Kidney epithelial cell (primary cell): ENCODE results near the gene R3HDM4. TPM values are rescaled to one million over a fixed set of nuclear protein-coding genes. Genes with fewer than 3 reads are reported as not detected.

Experiments
- DNase-seq: peaks from one replicate; pipeline ENCODE4 v3.0.0-alpha.2; 2010; ENCODE audit warnings: low read depth
- H3K27me3 ChIP-seq: 2 replicates; pipeline ENCODE4 v1.6.0; 2011; ENCODE audit warnings: low read length; ENCODE audit not compliant: control insufficient read depth, insufficient read depth
- H3K36me3 ChIP-seq: 2 replicates; pipeline ENCODE4 v1.5.1; 2011; ENCODE audit warnings: low read length; ENCODE audit not compliant: control insufficient read depth, insufficient read depth
- H3K4me3 ChIP-seq: 2 replicates; pipeline ENCODE4 v1.5.1; 2011; ENCODE audit warnings: low read depth, mild to moderate bottlenecking, control low read depth, low read length
- CTCF ChIP-seq: IDR thresholded peaks from 2 replicates; pipeline ENCODE4 v1.5.1; 2011; ENCODE audit warnings: mild to moderate bottlenecking, moderate library complexity, low read length, control low read depth, inconsistent platforms; ENCODE audit not compliant: insufficient read depth, poor library complexity, severe bottlenecking
- total RNA-seq: library from RNA; depleted of rRNA; stranded (reverse); fragments of >200 nt; gene quantifications from 2 replicates; pipeline ENCODE4 v1.2.3, GENCODE V29; 2015

R3HDM4 gene
- total RNA-seq, 1 donor from 2014 or later, result 61.5 TPM

DNA sequence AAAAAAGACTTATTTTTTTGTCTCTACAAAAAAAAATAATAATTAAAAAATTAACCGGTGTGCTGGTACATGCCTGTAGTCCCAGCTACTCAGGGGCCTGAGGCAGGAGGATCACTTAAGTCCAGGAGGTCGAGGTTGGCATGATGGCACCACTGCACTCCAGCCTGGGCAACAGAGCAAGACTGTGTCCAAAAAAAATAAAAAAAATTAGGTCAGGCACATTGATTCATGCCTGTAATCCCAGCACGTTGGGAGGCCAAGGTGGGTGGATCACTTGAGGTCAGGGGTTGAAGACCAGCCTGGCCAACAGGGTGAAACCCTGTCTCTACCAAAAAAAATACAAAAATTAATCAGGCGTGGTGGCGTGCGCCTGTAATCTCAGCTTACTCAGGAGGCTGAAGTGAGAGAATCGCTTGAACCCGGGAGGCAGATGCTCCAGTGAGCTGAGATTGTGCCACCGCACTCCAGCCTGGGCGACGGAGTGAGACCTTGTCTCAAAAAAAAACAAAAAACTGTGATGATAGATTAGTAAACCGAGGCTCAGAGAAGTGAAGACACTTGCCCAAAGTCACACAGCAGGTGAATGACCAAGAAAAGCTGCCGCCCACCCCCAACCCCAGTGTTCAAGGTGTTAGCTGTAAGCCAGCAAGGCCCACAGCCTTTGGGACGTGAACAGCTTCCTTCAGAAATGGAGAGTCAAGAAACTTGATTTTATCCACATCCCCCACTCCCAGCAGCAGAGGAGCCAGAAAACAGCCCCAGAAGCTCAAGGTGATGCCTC is 10.4 kb downstream of the R3HDM4 start:
- Histone ChIP-seq H3K27me3 (no peaks in the 10 kb centered on the region), H3K4me3 (no peak overlapping the region), H3K36me3 (peaks cover 3% of the 10 kb centered on the region)
- no peak for DNase-seq
- TF ChIP-seq CTCF, result no peak

GRCh38 chr19:902093-902370 is 11.0 kb downstream of the R3HDM4 start:
- H3K27me3 ChIP-seq, result no peaks in the 10 kb centered on the region
- no peak overlapping the region for H3K4me3 ChIP-seq
- TF ChIP-seq CTCF, result no peak
- H3K36me3 ChIP-seq, result peaks cover 5% of the 10 kb centered on the region
- no peak for DNase-seq

DNA sequence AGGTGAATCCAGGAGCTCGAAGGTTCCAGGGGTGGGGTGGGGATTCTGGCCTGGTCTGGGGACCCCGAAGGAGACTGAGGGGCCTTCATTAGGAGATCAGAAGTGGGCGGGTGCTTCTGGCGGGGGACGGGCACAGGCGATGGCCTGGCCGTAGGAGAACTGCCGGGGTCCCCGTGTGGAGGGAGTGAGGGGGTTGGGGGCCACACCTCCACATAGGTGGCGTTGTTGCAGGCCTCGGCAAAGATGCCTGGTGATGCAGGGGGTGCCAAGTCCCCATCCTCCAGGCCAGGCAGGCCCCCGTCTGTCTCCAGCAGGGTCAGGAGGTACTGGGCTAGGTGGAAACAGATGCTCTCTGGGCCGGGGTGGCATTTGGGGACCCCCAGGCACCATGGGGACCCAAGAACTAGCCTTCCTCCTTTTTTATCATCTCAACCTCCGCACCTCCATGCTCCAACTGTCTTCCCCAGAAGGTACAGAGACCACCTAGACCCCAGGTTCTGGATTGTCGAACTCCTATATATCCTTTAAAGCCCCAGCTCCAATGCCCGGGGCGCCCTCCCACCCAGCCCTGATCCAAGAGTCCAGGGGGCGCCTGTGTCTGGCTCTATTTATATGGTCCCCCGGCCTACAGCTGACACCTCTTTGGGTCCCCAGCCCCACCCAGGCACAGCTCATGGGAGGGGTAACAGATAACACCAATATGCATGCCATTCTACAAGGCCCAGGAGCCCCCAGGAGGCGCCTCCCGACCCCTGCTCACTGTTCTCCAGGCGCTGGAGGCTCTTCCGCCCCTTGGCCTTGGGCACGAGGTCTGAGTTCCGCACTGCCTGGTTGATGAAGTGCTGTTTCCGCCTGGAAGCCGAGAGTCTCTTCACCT is 11.6 kb downstream of the R3HDM4 start:
- DNase-seq, result no peak
- Histone ChIP-seq H3K4me3 (no peak overlapping the region), H3K27me3 (no peaks in the 10 kb centered on the region), H3K36me3 (peaks cover 5% of the 10 kb centered on the region)
- no peak for TF ChIP-seq CTCF

- Histone ChIP-seq H3K36me3 (peaks cover 5% of the 10 kb centered on the region), H3K4me3 (no peak overlapping the region), H3K27me3 (no peaks in the 10 kb centered on the region)
- no peak for DNase-seq
- no peak for TF ChIP-seq CTCF
These were observed 12.5 kb downstream of the R3HDM4 start for GRCh38 chr19:900302-901111.

GRCh38 chr19:900043-900301 is 13.0 kb downstream of the R3HDM4 start:
- Histone ChIP-seq H3K4me3 (no peak overlapping the region), H3K36me3 (peaks cover 5% of the 10 kb centered on the region), H3K27me3 (no peaks in the 10 kb centered on the region)
- DNase-seq, result no peak
- TF ChIP-seq CTCF, result no peak
